ENCODE data around the gene PARN. TPM values are rescaled to one million over a fixed set of nuclear protein-coding genes. Genes with fewer than 3 reads are reported as not detected.

Gene PARN
- total and polyA plus RNA-seq, 2 of the 8 experiments (the other 6 are each of a cell fraction or from before 2014, with no cell fraction given): 24.5 to 44.6 TPM

- Histone ChIP-seq H3K18ac (ENCODE audit: extremely low read depth, low read length) (no peak overlapping the region), H3K36me3 (ENCODE audit: control insufficient read depth in 2 of 4, insufficient read depth in 4 of 4, low read length in 3 of 4) (no peaks in the 10 kb centered on the region), H4K5ac (ENCODE audit: insufficient read length, low read depth, low read length) (no peak overlapping the region), H2BK20ac (ENCODE audit: low read length) (no peak overlapping the region), H3K14ac (ENCODE audit: insufficient read length) (no peak overlapping the region), H3K23me2 (ENCODE audit: low read depth, low read length) (no peaks in the 10 kb centered on the region), H2BK5ac (ENCODE audit: low read depth, low read length) (no peak overlapping the region), H4K91ac (replicated peaks; ENCODE audit: insufficient read length, low read length) (no peak overlapping the region), H3K9me3 (ENCODE audit: insufficient read depth in 2 of 2, low read depth in 1 of 2, low read length in 1 of 2) (no peaks in the 10 kb centered on the region), H2AFZ (ENCODE audit: low read length) (no peak overlapping the region), H3K27me3 (replicated peaks in 1 of 4; ENCODE audit: control insufficient read depth in 3 of 4, extremely low read depth in 1 of 4, insufficient read depth in 3 of 4, low read length in 3 of 4) (no peaks in the 10 kb centered on the region), H3K56ac (replicated peaks; ENCODE audit: insufficient read length, low read depth, low read length) (no peak overlapping the region), H3K4me2 (ENCODE audit: insufficient read depth in 1 of 2, low read depth in 2 of 2, low read length in 2 of 2) (no peak overlapping the region), H2BK120ac (replicated peaks; ENCODE audit: low read depth, low read length) (no peak overlapping the region), H3K79me1 (ENCODE audit: low read depth, low read length) (no peaks in the 10 kb centered on the region), H3K4ac (replicated peaks; ENCODE audit: insufficient read length, low read depth, low read length) (no peak overlapping the region), H4K8ac (ENCODE audit: extremely low read depth, insufficient read depth, low read length) (no peak overlapping the region), H3K4me1 (replicated peaks in 1 of 4; ENCODE audit: control insufficient read depth in 3 of 4, insufficient read depth in 4 of 4, low read length in 3 of 4) (no peaks in the 10 kb centered on the region), H2BK12ac (ENCODE audit: low read depth, low read length) (no peak overlapping the region), H3K27ac (ENCODE audit: low read depth, low read length) (no peak overlapping the region), H2BK15ac (ENCODE audit: low read length) (0 out of 2 replicates have a peak overlapping the region, but pooled peaks have one; percentile 31), H3K9ac (replicated peaks in 1 of 4; ENCODE audit: extremely low read depth in 1 of 4, low read depth in 3 of 4, low read length in 3 of 4) (no peak overlapping the region), H3K79me2 (ENCODE audit: control insufficient read depth in 1 of 2, insufficient read depth in 2 of 2, low read length in 2 of 2) (no peaks in the 10 kb centered on the region), H3K4me3 (ENCODE audit: extremely low read depth in 1 of 4, insufficient read depth in 2 of 4, low read depth in 3 of 4, low read length in 4 of 4) (no peak overlapping the region), H4K20me1 (replicated peaks in 1 of 2; ENCODE audit: control insufficient read depth in 1 of 2, insufficient read depth in 2 of 2, low read length in 2 of 2) (no peaks in the 10 kb centered on the region), H2AK5ac (ENCODE audit: low read depth, low read length) (no peak overlapping the region), H3K23ac (ENCODE audit: insufficient read length) (no peak overlapping the region)
- WGBS, 2 experiments (ENCODE audit: extremely low coverage in 1 of 2, insufficient coverage in 1 of 2, insufficient read length in 1 of 2, insufficient replicate concordance in 2 of 2, low coverage in 1 of 2, low lambda C conversion rate in 2 of 2, missing lambda C conversion rate in 1 of 2): 100% methylated on average over 1 of the region's 1 CpG; no CpG with 5 or more reads in 1 of the 2 experiments
- DNase-seq (ENCODE audit: low read depth in 1 of 2, low spot score in 2 of 2) (no peak), FAIRE-seq (no peak)
- CTCF ChIA-PET (ENCODE audit: partially characterized antibody): interaction anchor here (0.6 kb wide), 1 partner anchor 20 kb away, joined by 3 read pairs; no protein-coding TSS in a partner anchor
- POLR2A ChIA-PET (ENCODE audit: partially characterized antibody): no interaction called here
- TF ChIP-seq POU5F1 (IDR thresholded peaks at IDR 0.05; ENCODE audit: low read depth, low read length): no peak
- TF ChIP-seq E2F6 (IDR thresholded peaks at IDR 0.05): no peak
- TF ChIP-seq KDM1A (IDR thresholded peaks at IDR 0.05; ENCODE audit: borderline replicate concordance, low read length): no peak
- TF ChIP-seq FOSL1 (IDR thresholded peaks at IDR 0.05; ENCODE audit: insufficient read depth, low read depth, low read length): no peak
- no peak for TF ChIP-seq CEBPB (IDR thresholded peaks at IDR 0.05; ENCODE audit: low read depth, low read length)
- no peak for TF ChIP-seq EP300 (IDR thresholded peaks at IDR 0.05; ENCODE audit: borderline replicate concordance in 1 of 2, low read depth in 2 of 2, low read length in 2 of 2)
- TF ChIP-seq HDAC2 (IDR thresholded peaks at IDR 0.05; ENCODE audit: borderline replicate concordance in 1 of 2, low read depth in 2 of 2, low read length in 2 of 2): no peak
- TF ChIP-seq SP1 (IDR thresholded peaks at IDR 0.05; ENCODE audit: low read depth, low read length): no peak
- TF ChIP-seq SUZ12 (IDR thresholded peaks at IDR 0.05; ENCODE audit: low read length): no peak
- TF ChIP-seq CTCF (IDR thresholded peaks at IDR 0.05; ENCODE audit: control extremely low read depth in 1 of 3, insufficient read depth in 1 of 3, low read depth in 1 of 3, low read length in 3 of 3): no peak
Observed at GRCh38 chr16:14389359-14389758, 240.7 kb downstream of the PARN start.
